CD14-positive monocyte (primary cell): ENCODE measurements around the gene ALDH16A1. TPM values are rescaled to one million over a fixed set of nuclear protein-coding genes. Genes with fewer than 3 reads are reported as not detected.

Experiments
- DNase-seq, 3 donors: peaks; one replicate each; pipeline ENCODE4 v3.0.0-alpha.2; 2011 to 2022
- H2AFZ ChIP-seq: 2 replicates; pipeline ENCODE4 v1.6.0; 2012; ENCODE audit warnings: mild to moderate bottlenecking, low read depth, low read length, inconsistent platforms; ENCODE audit not compliant: insufficient read depth, poor library complexity, severe bottlenecking
- H3K27ac ChIP-seq, 2 donors: 1 replicate in 1 of 2; 2 replicates in 1 of 2; pipeline ENCODE4 v1.5.1; 2012 to 2013; ENCODE audit warnings: low read length in 2 of 2, control low read depth in 1 of 2, inconsistent platforms in 1 of 2, low read depth in 1 of 2, mild to moderate bottlenecking in 1 of 2
- H3K27me3 ChIP-seq, 2 donors: one replicate each; pipeline versions ENCODE4 v1.6.0 to v1.6.1; 2011 to 2013; ENCODE audit warnings: low read length in 2 of 2; ENCODE audit not compliant: control insufficient read depth in 2 of 2, insufficient read depth in 2 of 2
- H3K36me3 ChIP-seq, 2 donors: replicated peaks in 1 of 2; 1 replicate in 1 of 2; 2 replicates in 1 of 2; pipeline versions ENCODE4 v1.5.1 to v1.6.1; 2012 to 2013; ENCODE audit warnings: low read length in 2 of 2, control low read depth in 1 of 2, inconsistent platforms in 1 of 2, mild to moderate bottlenecking in 1 of 2; ENCODE audit not compliant: insufficient read depth in 2 of 2, control insufficient read depth in 1 of 2
- H3K4me1 ChIP-seq, 2 donors: 1 replicate in 1 of 2; 2 replicates in 1 of 2; pipeline versions ENCODE4 v1.5.1 to v1.6.1; 2012 to 2013; ENCODE audit warnings: low read length in 2 of 2, control low read depth in 1 of 2, inconsistent platforms in 1 of 2, mild to moderate bottlenecking in 1 of 2, moderate library complexity in 1 of 2; ENCODE audit not compliant: insufficient read depth in 2 of 2, control insufficient read depth in 1 of 2
- H3K4me2 ChIP-seq: replicated peaks from 2 replicates; pipeline ENCODE3; 2012; ENCODE audit warnings: low read length, moderate library complexity, mild to moderate bottlenecking; ENCODE audit not compliant: poor library complexity, severe bottlenecking; ENCODE audit errors: extremely low read depth
- H3K4me3 ChIP-seq, 3 experiments: fragments of 200-600 bp in 1 of 3; sonication (generic) in 1 of 3; replicated peaks in 1 of 3; 1 replicate in 2 of 3; 2 replicates in 1 of 3; pipeline ENCODE4 v1.5.1; 2011 to 2013; ENCODE audit warnings: low read length in 3 of 3, mild to moderate bottlenecking in 3 of 3, control low read depth in 2 of 3, low read depth in 2 of 3, inconsistent platforms in 1 of 3, moderate library complexity in 1 of 3
- H3K79me2 ChIP-seq: 2 replicates; pipeline ENCODE4 v1.6.0; 2012; ENCODE audit warnings: mild to moderate bottlenecking, control low read depth, inconsistent platforms, low read length, moderate library complexity; ENCODE audit not compliant: insufficient read depth
- H3K9ac ChIP-seq: 2 replicates; pipeline ENCODE4 v1.6.0; 2017; ENCODE audit warnings: low read length, mild to moderate bottlenecking; ENCODE audit not compliant: insufficient read depth, poor library complexity, severe bottlenecking
- H3K9me3 ChIP-seq, 2 donors: replicated peaks in 1 of 2; 1 replicate in 1 of 2; 2 replicates in 1 of 2; pipeline versions ENCODE4 v1.5.1 to v1.6.1; 2012 to 2013; ENCODE audit warnings: low read length in 2 of 2, control low read depth in 1 of 2; ENCODE audit not compliant: control insufficient read depth in 1 of 2, insufficient read depth in 1 of 2
- H4K20me1 ChIP-seq: 2 replicates; pipeline ENCODE4 v1.6.0; 2012; ENCODE audit warnings: mild to moderate bottlenecking, low read length, control low read depth, moderate library complexity; ENCODE audit not compliant: insufficient read depth
- H3K27ac Mint-ChIP-seq, 7 donors: one replicate each; pipeline ENCODE4 v1.8.0; 2020; ENCODE audit warnings: mild to moderate bottlenecking in 7 of 7, mixed read lengths in 7 of 7, moderate library complexity in 6 of 7, inconsistent platforms in 2 of 7
- H3K27me3 Mint-ChIP-seq, 3 donors: one replicate each; pipeline ENCODE4 v1.8.0; 2021 to 2022; ENCODE audit warnings: low read depth in 3 of 3, mild to moderate bottlenecking in 3 of 3, mixed read lengths in 3 of 3, moderate library complexity in 3 of 3, inconsistent platforms in 1 of 3
- H3K36me3 Mint-ChIP-seq, 2 donors: one replicate each; pipeline ENCODE4 v1.8.0; 2020; ENCODE audit warnings: mixed read lengths in 2 of 2, inconsistent platforms in 1 of 2, mild to moderate bottlenecking in 1 of 2
- H3K4me1 Mint-ChIP-seq: one replicate; pipeline ENCODE4 v1.8.0; 2020; ENCODE audit warnings: mild to moderate bottlenecking, mixed read lengths
- H3K4me3 Mint-ChIP-seq, 2 donors: one replicate each; pipeline ENCODE4 v1.8.0; 2020; ENCODE audit warnings: mild to moderate bottlenecking in 2 of 2, mixed read lengths in 2 of 2, moderate library complexity in 1 of 2
- H3K9me3 Mint-ChIP-seq, 7 donors: one replicate each; pipeline ENCODE4 v1.8.0; 2020 to 2022; ENCODE audit warnings: mixed read lengths in 7 of 7, mild to moderate bottlenecking in 6 of 7, moderate library complexity in 6 of 7, inconsistent platforms in 2 of 7
- CTCF ChIP-seq: fragments of 200-600 bp; IDR thresholded peaks from one replicate; pipeline ENCODE4 v1.8.0; 2022; ENCODE audit warnings: antibody characterized with exemption, mild to moderate bottlenecking
- WGBS: methylation state at CpG from one replicate; pipeline ENCODE4 v1.1.5; 2013; ENCODE audit warnings: missing lambda C conversion rate; ENCODE audit not compliant: insufficient coverage; 5-methylcytosine and 5-hydroxymethylcytosine counted together
- intact Hi-C, 2 donors: fragments of 100-400 bp; cut with micrococcal nuclease; formaldehyde crosslinking; loops; one replicate each; pipeline versions ENCODE4 v1.15.0 to v1.15.1; 2023
- polyA plus RNA-seq, 3 donors: library from polyadenylated mRNA; depleted of rRNA in 1 of 3; unstranded in 2 of 3; stranded (reverse) in 1 of 3; fragments of 300-500 nt in 2 of 3; fragments of >200 nt in 1 of 3; fragmentation: Illumina TruSeq in 2 of 3; gene quantifications; 1 replicate in 2 of 3; 2 replicates in 1 of 3; pipeline ENCODE4 v1.2.3, GENCODE V29; 2012 to 2021

ALDH16A1 gene
- polyA plus RNA-seq, 3 donors: 30.8 to 39.5 (median 31.2) TPM

GRCh38 chr19:49488863-49489537 is 36.0 kb downstream of the ALDH16A1 start:
- no peak overlapping the region for H2AFZ ChIP-seq
- H3K27me3 Mint-ChIP-seq: peaks cover 0 to 3% (median 1%) of the 10 kb centered on the region in 3 donors
- peaks cover 30% of the 10 kb centered on the region for H3K79me2 ChIP-seq
- no peaks in the 10 kb centered on the region for H3K9me3 ChIP-seq
- H3K4me2 ChIP-seq: peak overlapping the region; percentile 99
- H3K36me3 ChIP-seq: peaks cover 38 to 43% of the 10 kb centered on the region in 2 donors
- peaks cover 17 to 19% of the 10 kb centered on the region in 2 donors for H3K4me1 ChIP-seq
- no peaks in the 10 kb centered on the region for H3K27me3 ChIP-seq
- 0% methylated on average over 4 of the region's 15 CpGs for WGBS
- intact Hi-C loops: loop anchor here in 1 of 2 donors (5.0 kb wide), 1 partner anchor 37 kb away; the partner anchor contains the start of genes ALDH16A1 and PIH1D1
- H3K4me3 Mint-ChIP-seq: peak overlapping the region; percentile 98
- H3K27ac Mint-ChIP-seq: peak overlapping the region; percentile 80 to 97 (median 93)
- DNase-seq: no peak
- H4K20me1 ChIP-seq: peaks cover 50% of the 10 kb centered on the region
- TF ChIP-seq CTCF: no peak
- H3K9ac ChIP-seq: peak overlapping the region; percentile 82
- H3K4me3 ChIP-seq: peak overlapping the region; percentile 79 to 95 (median 82)
- peaks cover 23% of the 10 kb centered on the region for H3K4me1 Mint-ChIP-seq
- H3K27ac ChIP-seq: peak overlapping the region; percentile 36 to 89
- H3K9me3 Mint-ChIP-seq: peaks cover 0 to 3% (median 0%) of the 10 kb centered on the region in 7 donors
- peaks cover 38 to 39% of the 10 kb centered on the region in 2 donors for H3K36me3 Mint-ChIP-seq

DNA sequence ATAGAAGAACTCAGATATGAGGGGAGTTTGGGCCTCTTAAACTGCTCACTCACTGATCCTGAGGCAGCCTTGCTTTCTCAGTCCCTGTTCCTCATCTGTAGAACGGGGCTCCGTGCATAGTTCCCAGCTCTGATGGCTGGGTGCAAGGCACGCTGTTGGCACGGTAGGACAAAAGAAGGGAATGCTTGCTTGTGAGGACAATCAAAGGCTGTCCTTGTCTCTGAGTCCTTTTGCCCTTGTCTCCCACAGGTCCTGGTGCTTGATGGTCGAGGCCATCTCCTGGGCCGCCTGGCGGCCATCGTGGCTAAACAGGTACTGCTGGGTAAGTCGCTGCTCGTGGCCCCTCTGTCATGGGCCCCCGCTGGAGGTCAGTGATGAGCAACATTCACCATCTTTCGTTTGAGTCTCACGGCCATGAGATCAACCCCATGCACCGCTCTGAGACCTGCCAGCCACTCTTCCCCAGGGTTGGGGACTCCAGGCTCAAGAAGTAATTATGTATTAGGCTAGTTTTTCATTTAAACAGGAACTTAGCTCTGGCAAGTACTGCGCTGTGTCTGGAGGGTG is 36.7 kb downstream of the ALDH16A1 start:
- H3K9ac ChIP-seq: no peak overlapping the region
- Mint-ChIP-seq H3K27ac (peak overlapping the region in 6 of 7 donors; percentile 9 to 96 (median 55)), H3K4me3 (peak overlapping the region in 1 of 2 donors; percentile 11), H3K9me3 (peaks cover 0 to 3% (median 0%) of the 10 kb centered on the region in 7 donors), H3K36me3 (peaks cover 38 to 39% of the 10 kb centered on the region in 2 donors), H3K4me1 (peaks cover 23% of the 10 kb centered on the region), H3K27me3 (peaks cover 0 to 1% (median 0%) of the 10 kb centered on the region in 3 donors)
- WGBS: 85% methylated on average over 11 of the region's 15 CpGs
- no peaks in the 10 kb centered on the region for H3K9me3 ChIP-seq
- peak overlapping the region in 1 of 3 experiments; percentile 95 for H3K4me3 ChIP-seq
- no peak for TF ChIP-seq CTCF
- peaks cover 30% of the 10 kb centered on the region for H3K79me2 ChIP-seq
- H3K27ac ChIP-seq: peak overlapping the region; percentile 36 to 89
- no peak for DNase-seq
- H3K4me1 ChIP-seq: peaks cover 17 to 19% of the 10 kb centered on the region in 2 donors
- intact Hi-C loops: loop anchor here in 1 of 2 donors (5.0 to 10.0 kb wide), 2 partner anchors 37 to 185 kb away; partner anchors contain the start of genes ALDH16A1, PIH1D1 and PRMT1
- peak overlapping the region; percentile 99 for H3K4me2 ChIP-seq
- H3K27me3 ChIP-seq: no peaks in the 10 kb centered on the region
- H4K20me1 ChIP-seq: peaks cover 50% of the 10 kb centered on the region
- H2AFZ ChIP-seq: no peak overlapping the region
- H3K36me3 ChIP-seq: peaks cover 38 to 43% of the 10 kb centered on the region in 2 donors
